HEK293 (cell line): ENCODE data around the gene MRPS18B.

ENCODE experiments used
- CTCF ChIA-PET: fragments of 350-600 bp; formaldehyde crosslinking; extraction: SDS; loops from one replicate; lab custom pipeline; 2021; ENCODE audit warnings: antibody characterized with exemption; lab: Yijun Ruan, JAX
- POLR2A ChIA-PET: fragments of 300-600 bp; formaldehyde crosslinking; extraction: SDS; loops from one replicate; lab custom pipeline; 2020; ENCODE audit warnings: antibody characterized with exemption, inconsistent platforms; lab: Yijun Ruan, JAX
- H3K27ac ChIP-seq: fragments of 200-500 bp; sonication (Bioruptor generic); 2 replicates; pipeline ENCODE4 v1.5.1; 2014; ENCODE audit warnings: low read depth, low read length, control low read depth, inconsistent platforms; ENCODE audit errors: extremely low read depth
- H3K36me3 ChIP-seq, 2 experiments: fragments of 200-500 bp in 1 of 2; sonication (Bioruptor generic) in 1 of 2; 1 replicate in 1 of 2; 2 replicates in 1 of 2; pipeline ENCODE4 v1.5.1; 2014 to 2017; ENCODE audit warnings: inconsistent platforms in 2 of 2, low read length in 2 of 2; ENCODE audit not compliant: control insufficient read depth in 2 of 2, insufficient read depth in 1 of 2
- H3K4me1 ChIP-seq: fragments of 200-500 bp; sonication (Bioruptor generic); 2 replicates; pipeline ENCODE4 v1.5.1; 2014; ENCODE audit warnings: mild to moderate bottlenecking, low read length, inconsistent platforms; ENCODE audit not compliant: control insufficient read depth, insufficient read depth
- H3K4me3 ChIP-seq: 2 replicates; pipeline ENCODE4 v1.5.1; 2011; ENCODE audit warnings: low read depth, mild to moderate bottlenecking, control low read depth, low read length, moderate library complexity
- H3K9me3 ChIP-seq: fragments of 200-500 bp; sonication (Bioruptor generic); 2 replicates; pipeline ENCODE4 v1.5.1; 2014; ENCODE audit warnings: low read depth, low read length, inconsistent platforms; ENCODE audit not compliant: control insufficient read depth, insufficient read depth
- BCL6B ChIP-seq: fragments of 450-650 bp; formaldehyde crosslinking; IDR thresholded peaks from 2 replicates; pipeline ENCODE4 v1.5.1; 2017; ENCODE audit warnings: missing biosample characterization, missing genetic modification characterization
- FEZF1 ChIP-seq: fragments of 450-650 bp; formaldehyde crosslinking; IDR thresholded peaks from 2 replicates; pipeline ENCODE4 v1.5.1; 2016; ENCODE audit warnings: missing biosample characterization, missing genetic modification characterization
- KLF17 ChIP-seq: fragments of 450-650 bp; formaldehyde crosslinking; IDR thresholded peaks from 2 replicates; pipeline ENCODE4 v1.5.1; 2016; ENCODE audit warnings: missing biosample characterization, missing genetic modification characterization
- MYNN ChIP-seq: fragments of 450-650 bp; formaldehyde crosslinking; IDR thresholded peaks from 2 replicates; pipeline ENCODE4 v1.5.1; 2016; ENCODE audit warnings: missing biosample characterization, missing genetic modification characterization, borderline replicate concordance
- SETDB1 ChIP-seq: IDR thresholded peaks from one replicate; pipeline ENCODE4 v1.6.1; 2017; ENCODE audit warnings: mild to moderate bottlenecking, low read length, moderate library complexity, mixed read lengths; ENCODE audit not compliant: insufficient read length
- TCF7L2 ChIP-seq: IDR thresholded peaks from 2 replicates; pipeline ENCODE4 v1.6.1; 2011; ENCODE audit warnings: low read depth, mild to moderate bottlenecking, inconsistent platforms, low read length, moderate library complexity, borderline replicate concordance
- WT1 ChIP-seq: fragments of 450-650 bp; formaldehyde crosslinking; IDR thresholded peaks from 2 replicates; pipeline ENCODE4 v1.5.1; 2016; ENCODE audit warnings: missing biosample characterization, missing genetic modification characterization
- ZBTB49 ChIP-seq: fragments of 450-650 bp; formaldehyde crosslinking; IDR thresholded peaks from 2 replicates; pipeline ENCODE4 v1.5.1; 2016; ENCODE audit warnings: missing biosample characterization, missing genetic modification characterization, low read depth
- ZIC2 ChIP-seq: fragments of 450-650 bp; formaldehyde crosslinking; IDR thresholded peaks from 2 replicates; pipeline ENCODE4 v1.5.1; 2016; ENCODE audit warnings: missing biosample characterization, missing genetic modification characterization
- ZNF169 ChIP-seq: fragments of 450-650 bp; formaldehyde crosslinking; IDR thresholded peaks from 2 replicates; pipeline ENCODE4 v1.5.1; 2016; ENCODE audit warnings: missing biosample characterization, missing genetic modification characterization
- ZNF266 ChIP-seq: fragments of 450-650 bp; formaldehyde crosslinking; IDR thresholded peaks from 2 replicates; pipeline ENCODE4 v1.5.1; 2016; ENCODE audit warnings: missing biosample characterization, missing genetic modification characterization, low read depth
- ZNF280C ChIP-seq: fragments of 450-650 bp; formaldehyde crosslinking; IDR thresholded peaks from 2 replicates; pipeline ENCODE4 v1.5.1; 2016; ENCODE audit warnings: missing biosample characterization, missing genetic modification characterization
- ZNF280D ChIP-seq: fragments of 450-650 bp; formaldehyde crosslinking; IDR thresholded peaks from 2 replicates; pipeline ENCODE4 v1.5.1; 2016; ENCODE audit warnings: missing biosample characterization, missing genetic modification characterization
- ZNF560 ChIP-seq: fragments of 450-650 bp; formaldehyde crosslinking; IDR thresholded peaks from 2 replicates; pipeline ENCODE4 v1.5.1; 2017; ENCODE audit warnings: missing biosample characterization, missing genetic modification characterization, borderline replicate concordance
- ZNF571 ChIP-seq: fragments of 450-650 bp; formaldehyde crosslinking; IDR thresholded peaks from 2 replicates; pipeline ENCODE4 v1.5.0; 2017; ENCODE audit warnings: missing biosample characterization, missing genetic modification characterization
- ZNF677 ChIP-seq: fragments of 450-650 bp; IDR thresholded peaks from 2 replicates; pipeline ENCODE4 v1.5.0; 2018; ENCODE audit warnings: missing biosample characterization, mild to moderate bottlenecking, missing genetic modification characterization, moderate library complexity
- ZNF707 ChIP-seq: fragments of 450-650 bp; formaldehyde crosslinking; IDR thresholded peaks from 2 replicates; pipeline ENCODE4 v1.5.1; 2016; ENCODE audit warnings: missing biosample characterization, missing genetic modification characterization
- ZNF830 ChIP-seq: fragments of 450-650 bp; IDR thresholded peaks from 2 replicates; pipeline ENCODE4 v1.5.0; 2018; ENCODE audit warnings: missing biosample characterization, missing genetic modification characterization, low read depth, mild to moderate bottlenecking, moderate library complexity
- ZNF837 ChIP-seq: fragments of 450-650 bp; formaldehyde crosslinking; IDR thresholded peaks from 2 replicates; pipeline ENCODE4 v1.5.1; 2016; ENCODE audit warnings: missing biosample characterization, missing genetic modification characterization

MRPS18B gene

GRCh38 chr6:30591008-30591407, 26.6 kb upstream of the MRPS18B start:
- Histone ChIP-seq H3K4me1 (no peaks in the 10 kb centered on the region), H3K27ac (no peak overlapping the region), H3K36me3 (peaks cover 75 to 91% of the 10 kb centered on the region in 2 experiments), H3K4me3 (no peak overlapping the region), H3K9me3 (no peaks in the 10 kb centered on the region)
- no peak for TF ChIP-seq TCF7L2
- TF ChIP-seq ZNF280D (tag by site-specific recombination), result no peak
- TF ChIP-seq ZNF571, result no peak
- TF ChIP-seq SETDB1, result no peak
- no peak for TF ChIP-seq MYNN
- TF ChIP-seq ZNF280C, result no peak
- TF ChIP-seq ZNF677 (tag by site-specific recombination), result 0 out of 2 replicates have a peak, but pooled peaks have one; percentile 21
- ChIA-PET POLR2A (interaction anchor here (1.2 to 2.0 kb wide), 4 partner anchors 10 to 25 kb away, joined by 3 to 7 read pairs (median 4); partner anchors contain the start of gene ABCF1), CTCF (interaction anchor here (0.7 to 1.2 kb wide), 3 partner anchors 15 to 137 kb away, joined by 3 to 7 read pairs (median 4); no protein-coding TSS in a partner anchor)

GRCh38 chr6:30592287-30592686, 25.4 kb upstream of the MRPS18B start:
- CTCF ChIA-PET, result interaction anchor here (0.6 to 9.8 kb wide), 3 partner anchors 49 to 787 kb away, joined by 3 to 121 read pairs (median 3); no protein-coding TSS in a partner anchor
- H3K27ac ChIP-seq, result no peak overlapping the region
- TF ChIP-seq ZIC2 (no peak), FEZF1 (no peak), ZBTB49 (tag by site-specific recombination) (no peak), ZNF280D (tag by site-specific recombination) (no peak), ZNF707 (tag by site-specific recombination) (no peak), ZNF830 (no peak), KLF17 (tag by site-specific recombination) (no peak), ZNF837 (no peak), ZNF560 (no peak), ZNF266 (tag by site-specific recombination) (no peak), WT1 (no peak), ZNF169 (tag by site-specific recombination) (no peak), BCL6B (tag by site-specific recombination) (no peak)
- H3K9me3 ChIP-seq, result no peaks in the 10 kb centered on the region
- H3K4me3 ChIP-seq, result no peak overlapping the region
- H3K4me1 ChIP-seq, result no peaks in the 10 kb centered on the region
- peaks cover 62 to 78% of the 10 kb centered on the region in 2 experiments for H3K36me3 ChIP-seq
- POLR2A ChIA-PET, result interaction anchor here (0.6 to 14.9 kb wide), 4 partner anchors 8 to 89 kb away, joined by 3 to 197 read pairs (median 3); no protein-coding TSS in a partner anchor
